Sigmoid colon (tissue), 7 donors: Measurements from ENCODE around the gene NCKAP5L. TPM values are rescaled to one million over a fixed set of nuclear protein-coding genes. Genes with fewer than 3 reads are reported as not detected.

ENCODE experiments used
- DNase-seq: peaks from one replicate; pipeline ENCODE4 v3.0.0-alpha.2; 2019
- H3K27ac ChIP-seq, 4 donors: fragments of 200-600 bp; sonication (generic); one replicate each; pipeline ENCODE4 v1.5.1; 2016 to 2019; ENCODE audit warnings: mild to moderate bottlenecking in 1 of 4
- H3K27me3 ChIP-seq, 3 donors: fragments of 200-600 bp; sonication (generic); one replicate each; pipeline ENCODE4 v1.5.1; 2019; ENCODE audit warnings: mild to moderate bottlenecking in 1 of 3
- H3K36me3 ChIP-seq, 4 donors: fragments of 200-600 bp; sonication (generic); one replicate each; pipeline ENCODE4 v1.5.1; 2016 to 2019
- H3K4me1 ChIP-seq, 4 donors: fragments of 200-600 bp; sonication (generic); one replicate each; pipeline ENCODE4 v1.5.1; 2017 to 2019
- H3K4me3 ChIP-seq, 4 donors: fragments of 200-600 bp; sonication (generic); one replicate each; pipeline ENCODE4 v1.5.1; 2017 to 2019; ENCODE audit warnings: mild to moderate bottlenecking in 2 of 4, moderate library complexity in 1 of 4
- H3K9me3 ChIP-seq, 4 donors: fragments of 200-600 bp in 3 of 4; sonication (generic) in 3 of 4; one replicate each; pipeline versions ENCODE4 v1.5.1 to v1.6.1; 2013 to 2019
- EP300 ChIP-seq, 4 donors: sonication (generic); formaldehyde crosslinking; IDR thresholded peaks; one replicate each; pipeline ENCODE4 v1.6.1; 2017; ENCODE audit warnings: antibody characterized with exemption in 4 of 4
- POLR2A ChIP-seq, 2 donors: fragments of 450-650 bp; IDR thresholded peaks; one replicate each; pipeline ENCODE4 v1.6.1; 2016; ENCODE audit warnings: antibody characterized with exemption in 2 of 2, mild to moderate bottlenecking in 2 of 2, moderate library complexity in 2 of 2
- POLR2AphosphoS5 ChIP-seq, 4 donors: sonication (generic); formaldehyde crosslinking; IDR thresholded peaks; one replicate each; pipeline ENCODE4 v1.6.1; 2017; ENCODE audit warnings: antibody characterized with exemption in 4 of 4
- WGBS, 2 donors: extraction: QIAGEN DNeasy Blood & Tissue Kit; methylation state at CpG; one replicate each; pipeline ENCODE4 v1.1.7; 2013; 5-methylcytosine and 5-hydroxymethylcytosine counted together
- intact Hi-C: fragments of 100-400 bp; cut with DNase I; formaldehyde crosslinking; loops from one replicate; pipeline ENCODE4 v1.15.1; 2023
- polyA plus RNA-seq, 3 donors: library from polyadenylated mRNA; stranded (reverse); fragments of 200-250 nt; gene quantifications; one replicate each; pipeline ENCODE4 v1.2.3, GENCODE V29; 2013
- total RNA-seq, 4 donors: library from RNA; depleted of rRNA; stranded (reverse); fragments of >200 nt; gene quantifications; one replicate each; pipeline ENCODE4 v1.1.0, GENCODE V29; 2016
- TF ChIP-seq, protein P1 (sequence below), 4 experiments: fragments of 450-650 bp in 3 of 4; fragments of 200-600 bp in 1 of 4; IDR thresholded peaks; one replicate each; pipeline ENCODE4 v1.5.1; 2016 to 2019; ENCODE audit warnings: antibody characterized with exemption in 4 of 4, mild to moderate bottlenecking in 3 of 4, moderate library complexity in 2 of 4
- donor health status: healthy with polysubstance abuse.
- donor health status: Bipolar disorder and iron deficiency.
- donor health status: healthy.

NCKAP5L gene
- total and polyA plus RNA-seq, 7 donors = 0.92 to 23.3 (median 10.0) TPM

- Histone ChIP-seq H3K4me3 (no peak overlapping the region), H3K27ac (no peak overlapping the region), H3K9me3 (no peaks in the 10 kb centered on the region), H3K4me1 (no peaks in the 10 kb centered on the region), H3K36me3 (no peaks in the 10 kb centered on the region), H3K27me3 (peaks cover 0 to 2% (median 0%) of the 10 kb centered on the region in 3 donors)
- TF ChIP-seq POLR2A (IDR thresholded peaks at IDR 0.05) = no peak
- TF ChIP-seq POLR2AphosphoS5 (IDR thresholded peaks at IDR 0.05) = no peak
- TF ChIP-seq EP300 (IDR thresholded peaks at IDR 0.05) = no peak
- TF ChIP-seq, protein P1, sequence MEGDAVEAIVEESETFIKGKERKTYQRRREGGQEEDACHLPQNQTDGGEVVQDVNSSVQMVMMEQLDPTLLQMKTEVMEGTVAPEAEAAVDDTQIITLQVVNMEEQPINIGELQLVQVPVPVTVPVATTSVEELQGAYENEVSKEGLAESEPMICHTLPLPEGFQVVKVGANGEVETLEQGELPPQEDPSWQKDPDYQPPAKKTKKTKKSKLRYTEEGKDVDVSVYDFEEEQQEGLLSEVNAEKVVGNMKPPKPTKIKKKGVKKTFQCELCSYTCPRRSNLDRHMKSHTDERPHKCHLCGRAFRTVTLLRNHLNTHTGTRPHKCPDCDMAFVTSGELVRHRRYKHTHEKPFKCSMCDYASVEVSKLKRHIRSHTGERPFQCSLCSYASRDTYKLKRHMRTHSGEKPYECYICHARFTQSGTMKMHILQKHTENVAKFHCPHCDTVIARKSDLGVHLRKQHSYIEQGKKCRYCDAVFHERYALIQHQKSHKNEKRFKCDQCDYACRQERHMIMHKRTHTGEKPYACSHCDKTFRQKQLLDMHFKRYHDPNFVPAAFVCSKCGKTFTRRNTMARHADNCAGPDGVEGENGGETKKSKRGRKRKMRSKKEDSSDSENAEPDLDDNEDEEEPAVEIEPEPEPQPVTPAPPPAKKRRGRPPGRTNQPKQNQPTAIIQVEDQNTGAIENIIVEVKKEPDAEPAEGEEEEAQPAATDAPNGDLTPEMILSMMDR (IDR thresholded peaks at IDR 0.05) = no peak
- DNase-seq = no peak
- intact Hi-C loops = no loop called here
- 82 to 88% methylated on average over 4 of the region's 4 CpGs for WGBS, 2 donors
Measured at GRCh38 chr12:49854976-49855375, 26.8 kb upstream of the NCKAP5L start.

GRCh38 chr12:49853671-49854070 is 25.5 kb upstream of the NCKAP5L start:
- 80 to 85% methylated on average over 2 of the region's 2 CpGs for WGBS, 2 donors
- H3K4me3 ChIP-seq = no peak overlapping the region
- H3K36me3 ChIP-seq = no peaks in the 10 kb centered on the region
- no peaks in the 10 kb centered on the region for H3K9me3 ChIP-seq
- no peak overlapping the region for H3K27ac ChIP-seq
- DNase-seq = no peak
- peaks cover 0 to 4% (median 3%) of the 10 kb centered on the region in 3 donors for H3K27me3 ChIP-seq
- H3K4me1 ChIP-seq = no peaks in the 10 kb centered on the region
- intact Hi-C loops = no loop called here
- TF ChIP-seq, protein P1 (IDR thresholded peaks at IDR 0.05) = no peak
- TF ChIP-seq EP300 (IDR thresholded peaks at IDR 0.05) (no peak), POLR2AphosphoS5 (IDR thresholded peaks at IDR 0.05) (no peak), POLR2A (IDR thresholded peaks at IDR 0.05) (no peak)

- Histone ChIP-seq H3K9me3 (no peaks in the 10 kb centered on the region), H3K27me3 (peaks cover 0 to 16% (median 4%) of the 10 kb centered on the region in 3 donors), H3K27ac (no peak overlapping the region), H3K4me1 (peaks cover 0 to 9% (median 6%) of the 10 kb centered on the region in 4 donors), H3K36me3 (no peaks in the 10 kb centered on the region), H3K4me3 (no peak overlapping the region)
- no peak for DNase-seq
- intact Hi-C loops = no loop called here
- WGBS, 2 donors = 53 to 57% methylated on average over 2 of the region's 2 CpGs
- TF ChIP-seq POLR2AphosphoS5 (IDR thresholded peaks at IDR 0.05) (no peak), EP300 (IDR thresholded peaks at IDR 0.05) (no peak), POLR2A (IDR thresholded peaks at IDR 0.05) (no peak)
- TF ChIP-seq, protein P1 (IDR thresholded peaks at IDR 0.05) = no peak
Measured at GRCh38 chr12:49847161-49847560, 18.9 kb upstream of the NCKAP5L start.

GRCh38 chr12:49846032-49846431 is 17.8 kb upstream of the NCKAP5L start:
- peaks cover 0 to 20% (median 16%) of the 10 kb centered on the region in 4 donors for H3K4me1 ChIP-seq
- intact Hi-C loops = no loop called here
- no peak for DNase-seq
- H3K27ac ChIP-seq = no peak overlapping the region
- no peaks in the 10 kb centered on the region for H3K36me3 ChIP-seq
- peaks cover 0 to 16% (median 4%) of the 10 kb centered on the region in 3 donors for H3K27me3 ChIP-seq
- 81 to 90% methylated on average over 2 of the region's 2 CpGs for WGBS, 2 donors
- TF ChIP-seq, protein P1 (IDR thresholded peaks at IDR 0.05) = no peak
- TF ChIP-seq POLR2A (IDR thresholded peaks at IDR 0.05) = no peak
- no peak for TF ChIP-seq POLR2AphosphoS5 (IDR thresholded peaks at IDR 0.05)
- no peak for TF ChIP-seq EP300 (IDR thresholded peaks at IDR 0.05)
- no peak overlapping the region for H3K4me3 ChIP-seq
- no peaks in the 10 kb centered on the region for H3K9me3 ChIP-seq
